Dedifferentiated amniotic fluid mesenchymal stem cell (primary cell): ENCODE results near the gene IREB2.
"Not testable (repeated sequence)": the region's sequence is repeated elsewhere in the genome, so short reads cannot be mapped to it uniquely, and the experiment has no call there.

Experiments used
- DNase-seq: peaks from one replicate; pipeline ENCODE4 v3.0.0-alpha.2; 2016; ENCODE audit errors: extremely low spot score

IREB2 gene

GRCh38 chr15:78481917-78482316 lies 43.9 kb downstream of the IREB2 start:
- DNase-seq, result no peak

DNA sequence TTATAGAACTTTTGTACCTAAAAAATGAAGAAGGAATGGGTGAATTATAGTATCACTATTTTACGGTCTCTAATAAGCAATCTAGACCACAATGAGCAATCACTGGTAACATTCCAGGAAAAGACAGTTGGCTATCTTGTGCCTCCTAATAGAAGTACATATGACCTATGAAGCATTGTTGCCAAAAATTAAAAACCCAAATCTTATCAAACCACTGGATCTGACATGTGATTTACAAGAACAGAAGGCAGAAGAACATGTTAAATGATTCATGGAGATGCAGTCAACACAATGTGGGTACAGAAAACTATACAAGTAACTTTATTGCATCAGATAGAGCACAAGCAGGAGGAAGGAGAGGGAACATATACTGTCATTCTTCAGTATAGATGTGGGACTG lies 54.9 kb downstream of the IREB2 start:
- DNase-seq, result no peak

DNA sequence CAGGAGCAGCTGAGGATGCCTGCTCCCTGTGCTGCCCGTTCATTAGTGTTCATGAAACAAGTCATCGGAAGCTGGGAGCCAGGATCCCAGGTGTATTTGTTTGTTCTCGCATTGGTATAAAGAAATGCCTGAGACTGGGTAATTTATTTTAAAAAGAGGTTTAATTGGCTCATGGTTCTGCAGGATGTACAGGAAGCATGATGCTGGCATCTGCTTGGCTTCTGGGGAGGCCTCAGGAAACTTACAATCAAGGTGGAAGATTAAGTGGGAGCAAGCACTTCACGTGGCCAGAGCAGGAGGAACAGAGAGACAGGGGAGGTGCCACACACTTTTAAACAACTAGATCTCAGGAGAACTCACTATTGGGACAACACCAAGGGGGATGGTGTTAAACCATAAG lies 63.8 kb downstream of the IREB2 start:
- DNase-seq, result no peak

GRCh38 chr15:78502641-78503040 lies 64.6 kb downstream of the IREB2 start:
- DNase-seq, result no peak

DNA sequence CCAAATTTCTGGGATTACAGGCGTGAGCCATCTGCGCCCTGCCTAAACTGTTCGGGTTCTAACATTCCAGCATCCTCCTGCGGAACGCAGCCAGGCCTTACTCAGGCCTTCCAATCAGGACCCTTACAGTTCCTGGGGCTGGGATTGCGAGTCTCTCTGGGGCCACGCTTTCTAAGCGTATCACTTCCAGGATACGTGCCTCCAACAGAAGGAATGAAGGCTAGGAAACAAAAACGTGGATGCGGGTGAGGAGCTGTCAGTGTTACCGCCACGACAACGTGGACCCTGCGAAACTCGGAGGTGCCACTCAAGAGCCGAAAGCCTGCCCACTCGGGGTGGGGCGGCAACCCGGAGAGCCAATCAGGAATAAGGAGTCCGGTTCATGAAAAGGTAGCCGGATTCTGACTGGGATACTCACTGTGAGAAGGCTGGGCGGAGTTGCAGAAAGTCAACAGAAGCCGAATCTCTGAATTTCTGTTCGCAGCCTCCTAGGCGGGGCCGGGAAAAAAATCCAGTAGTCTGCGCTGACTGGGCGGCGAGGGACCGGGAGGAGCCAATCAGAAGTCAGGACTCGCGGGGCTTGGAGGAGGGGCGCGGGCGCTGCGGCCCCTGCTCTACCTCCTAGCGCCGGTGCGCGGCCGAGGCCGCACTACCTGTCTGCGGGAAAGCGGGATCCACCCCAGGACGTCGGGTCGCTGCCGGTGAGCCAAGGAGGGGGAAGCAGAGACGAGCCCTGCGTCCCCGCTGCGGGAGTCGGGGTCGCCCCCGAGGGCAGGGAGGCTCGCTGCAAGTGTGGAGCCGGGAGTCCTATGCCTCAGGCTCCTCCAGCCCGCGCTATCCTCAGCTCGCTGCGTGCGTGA lies 69.2 kb downstream of the IREB2 start, which contains the start of gene HYKK:
Gene HYKK, plus strand, starts transcription at position 607 of the 860 bp plus-strand sequence. CDS start 5,512 bp downstream, outside the sequence.
- DNase-seq, result peak; percentile 98

DNA sequence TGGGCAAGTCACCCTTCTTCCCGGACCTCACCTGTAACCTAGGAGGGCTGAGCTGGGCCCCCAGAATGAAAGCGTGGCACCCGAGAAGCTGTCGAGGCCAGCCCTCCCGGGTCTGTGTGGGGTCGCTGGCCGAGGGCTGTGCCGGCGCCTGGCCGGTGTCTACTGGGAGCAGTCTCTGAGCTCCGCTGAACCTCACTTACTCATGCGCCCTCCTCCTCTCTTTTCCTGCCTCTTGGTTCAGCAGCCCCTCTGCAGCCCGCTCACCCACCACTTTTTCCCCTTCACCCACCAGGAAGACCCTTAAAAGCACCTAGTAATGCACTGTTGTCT lies 69.8 kb downstream of the IREB2 start:
- no peak for DNase-seq

- DNase-seq, result no peak
These were observed 70.3 kb downstream of the IREB2 start for GRCh38 chr15:78508272-78508671.

GRCh38 chr15:78509726-78510312 lies 71.8 kb downstream of the IREB2 start:
- no peak for DNase-seq

GRCh38 chr15:78520035-78520434 lies 82.0 kb downstream of the IREB2 start:
- not testable (repeated sequence) for DNase-seq

DNA sequence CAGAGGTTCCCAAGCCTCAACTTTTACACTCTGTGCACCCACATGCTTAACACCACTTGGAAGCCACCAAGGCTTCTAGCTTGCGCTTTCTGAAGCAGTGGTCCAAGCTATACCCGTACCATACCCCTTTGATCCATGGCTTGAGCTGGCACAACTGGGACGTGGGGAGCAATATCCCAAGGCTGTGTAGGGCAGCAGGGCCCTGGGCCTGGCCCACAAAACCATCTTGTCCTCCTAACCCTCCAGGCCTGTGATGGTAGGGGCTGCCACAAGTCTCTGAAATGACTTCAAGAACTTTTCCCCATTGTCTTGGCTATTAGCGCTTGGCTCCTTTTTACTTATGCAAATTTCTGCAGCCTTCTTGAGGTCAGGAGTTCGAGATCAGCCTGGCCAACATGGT lies 86.2 kb downstream of the IREB2 start:
- DNase-seq, result no peak

DNA sequence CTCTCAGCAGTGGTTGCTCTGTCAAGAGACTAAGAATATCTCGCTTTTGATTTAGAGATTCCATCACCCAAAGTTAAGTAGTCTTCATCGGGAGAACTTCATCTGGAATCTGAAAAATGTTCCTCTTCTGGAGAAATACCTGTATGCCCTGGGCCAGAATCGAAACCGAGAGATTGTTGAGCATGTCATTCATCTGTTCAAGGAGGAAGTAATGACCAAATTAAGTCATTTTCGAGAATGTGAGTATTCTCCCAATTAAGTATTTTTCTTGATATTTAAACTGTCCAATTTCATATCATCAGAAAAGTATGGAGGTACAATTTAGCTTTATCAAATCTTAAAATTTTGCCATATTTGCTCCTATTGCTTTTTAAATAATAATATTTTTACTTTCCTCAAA lies 89.3 kb downstream of the IREB2 start:
- DNase-seq, result no peak

DNA sequence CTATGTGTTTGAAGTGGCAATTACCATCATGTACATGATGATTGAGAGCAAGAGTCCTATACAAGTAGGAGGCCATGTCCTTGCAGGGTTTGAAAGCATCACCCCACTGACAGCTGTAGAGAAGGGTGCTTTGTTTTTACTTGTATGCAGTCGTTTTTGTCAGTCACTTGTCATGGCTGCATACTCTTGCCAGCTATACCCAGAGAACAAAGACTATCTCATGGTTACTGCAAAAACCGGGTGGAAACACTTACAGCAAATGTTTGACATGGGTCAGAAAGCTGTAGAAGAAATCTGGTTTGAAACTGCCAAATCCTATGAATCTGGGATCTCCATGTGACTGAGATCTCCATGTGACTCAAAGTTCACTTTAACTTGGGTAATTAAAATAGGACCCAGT lies 95.3 kb downstream of the IREB2 start:
- no peak for DNase-seq

DNA sequence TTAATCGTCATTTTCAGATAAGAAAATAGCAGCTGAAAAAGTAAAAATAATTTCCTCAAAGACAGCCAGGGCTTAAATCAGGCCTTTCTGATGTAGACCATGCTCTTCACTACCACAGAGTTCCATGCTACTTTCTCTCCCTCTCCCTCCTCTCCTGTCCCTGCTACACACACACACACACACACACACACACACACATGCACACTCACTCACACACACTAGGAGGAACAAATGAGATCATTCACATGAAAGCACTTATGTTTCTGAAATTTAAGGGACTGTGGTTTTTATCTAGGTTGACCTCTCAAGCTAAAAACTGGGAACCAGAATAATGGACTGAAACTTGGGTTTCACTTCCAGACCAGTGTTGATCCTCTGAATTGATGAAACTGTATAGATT lies 98.1 kb downstream of the IREB2 start:
- DNase-seq, result no peak

- DNase-seq, result no peak
These were observed 99.4 kb downstream of the IREB2 start for GRCh38 chr15:78537266-78537905.

GRCh38 chr15:78538358-78538757 lies 100.3 kb downstream of the IREB2 start:
- DNase-seq, result no peak

GRCh38 chr15:78539464-78540140 lies 101.6 kb downstream of the IREB2 start:
- not testable (repeated sequence) for DNase-seq

- DNase-seq, result peak; percentile 79
These were observed 102.3 kb downstream of the IREB2 start, which contains the start of gene PSMA4 for GRCh38 chr15:78540141-78540870. TSS of gene PSMA4 (plus strand) at chr15:78540444. CDS start at chr15:78541928, 1,484 bp downstream.

GRCh38 chr15:78540871-78541743 lies 103.1 kb downstream of the IREB2 start:
- peak; percentile 36 for DNase-seq

- no peak for DNase-seq
These were observed 103.7 kb downstream of the IREB2 start for GRCh38 chr15:78541744-78542034.

GRCh38 chr15:78542647-78543046 lies 104.6 kb downstream of the IREB2 start:
- no peak for DNase-seq

- no peak for DNase-seq
These were observed 112.2 kb downstream of the IREB2 start for GRCh38 chr15:78550194-78550593.
